ENCODE measurements around the gene TNFRSF4. TPM values are rescaled to one million over a fixed set of nuclear protein-coding genes. Genes with fewer than 3 reads are reported as not detected.

The TNFRSF4 gene
- polyA plus RNA-seq, 1 donor: 1.1 TPM

GRCh38 chr1:1239227-1239613 lies 25.3 kb upstream of the TNFRSF4 start:
- H3K27ac ChIP-seq (ENCODE audit: low read length): no peak overlapping the region
- H3K4me3 ChIP-seq (ENCODE audit: low read length): no peak overlapping the region
- no CpG with 5 or more reads among the region's 15 CpGs for WGBS (ENCODE audit: insufficient coverage, low lambda C conversion rate)
- H3K4me1 ChIP-seq (ENCODE audit: control insufficient read depth, insufficient read depth, low read length): peaks cover 36% of the 10 kb centered on the region
- H3K36me3 ChIP-seq (ENCODE audit: control insufficient read depth, insufficient read depth, low read length): peaks cover 3% of the 10 kb centered on the region
- no peak for DNase-seq
- H3K9me3 ChIP-seq (ENCODE audit: control insufficient read depth, low read depth, low read length): peaks cover 11% of the 10 kb centered on the region
- H3K27me3 ChIP-seq (ENCODE audit: control insufficient read depth, insufficient read depth, low read length): peaks cover 35% of the 10 kb centered on the region

DNA sequence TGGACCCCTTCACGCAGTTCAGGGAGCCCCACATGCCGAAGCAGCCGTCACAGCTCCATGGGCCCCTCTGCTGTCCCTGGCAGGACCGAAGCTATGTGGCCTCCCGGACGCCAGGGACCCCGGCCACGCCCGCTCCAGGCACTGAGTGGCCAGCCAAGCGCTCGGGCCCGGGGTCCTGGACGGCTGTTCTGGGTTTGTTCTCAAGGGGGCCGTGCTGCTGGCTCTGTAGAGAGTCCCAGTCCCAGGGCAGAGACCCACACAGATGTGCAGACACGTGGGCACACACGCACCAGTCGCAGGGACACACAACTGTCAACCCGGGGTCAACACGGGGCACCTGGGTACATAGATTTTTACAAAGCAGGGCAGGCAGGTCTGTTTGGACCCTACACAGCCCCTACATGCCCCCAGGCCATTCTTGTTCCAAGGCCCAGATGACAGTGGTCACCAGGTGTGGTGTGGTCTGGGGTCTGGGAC lies 24.8 kb upstream of the TNFRSF4 start:
- peaks cover 8% of the 10 kb centered on the region for H3K36me3 ChIP-seq (ENCODE audit: control insufficient read depth, insufficient read depth, low read length)
- WGBS (ENCODE audit: insufficient coverage, low lambda C conversion rate): no CpG with 5 or more reads among the region's 19 CpGs

GRCh38 chr1:1237874-1238701 lies 24.1 kb upstream of the TNFRSF4 start:
- Histone ChIP-seq H3K9me3 (ENCODE audit: control insufficient read depth, low read depth, low read length) (peaks cover 19% of the 10 kb centered on the region), H3K36me3 (ENCODE audit: control insufficient read depth, insufficient read depth, low read length) (peaks cover 10% of the 10 kb centered on the region), H3K27me3 (ENCODE audit: control insufficient read depth, insufficient read depth, low read length) (peaks cover 35% of the 10 kb centered on the region), H3K4me1 (ENCODE audit: control insufficient read depth, insufficient read depth, low read length) (peaks cover 41% of the 10 kb centered on the region), H3K27ac (ENCODE audit: low read length) (no peak overlapping the region), H3K4me3 (ENCODE audit: low read length) (peak overlapping the region; percentile 0)
- DNase-seq: peak; percentile 76 to 82
- WGBS (ENCODE audit: insufficient coverage, low lambda C conversion rate): no CpG with 5 or more reads among the region's 48 CpGs

More for the DNA sequence above, 24.8 kb upstream of the TNFRSF4 start:
- Histone ChIP-seq H3K27me3 (ENCODE audit: control insufficient read depth, insufficient read depth, low read length) (peaks cover 35% of the 10 kb centered on the region), H3K4me1 (ENCODE audit: control insufficient read depth, insufficient read depth, low read length) (peaks cover 39% of the 10 kb centered on the region), H3K4me3 (ENCODE audit: low read length) (no peak overlapping the region), H3K9me3 (ENCODE audit: control insufficient read depth, low read depth, low read length) (peaks cover 12% of the 10 kb centered on the region), H3K27ac (ENCODE audit: low read length) (no peak overlapping the region)
- DNase-seq: no peak

DNA sequence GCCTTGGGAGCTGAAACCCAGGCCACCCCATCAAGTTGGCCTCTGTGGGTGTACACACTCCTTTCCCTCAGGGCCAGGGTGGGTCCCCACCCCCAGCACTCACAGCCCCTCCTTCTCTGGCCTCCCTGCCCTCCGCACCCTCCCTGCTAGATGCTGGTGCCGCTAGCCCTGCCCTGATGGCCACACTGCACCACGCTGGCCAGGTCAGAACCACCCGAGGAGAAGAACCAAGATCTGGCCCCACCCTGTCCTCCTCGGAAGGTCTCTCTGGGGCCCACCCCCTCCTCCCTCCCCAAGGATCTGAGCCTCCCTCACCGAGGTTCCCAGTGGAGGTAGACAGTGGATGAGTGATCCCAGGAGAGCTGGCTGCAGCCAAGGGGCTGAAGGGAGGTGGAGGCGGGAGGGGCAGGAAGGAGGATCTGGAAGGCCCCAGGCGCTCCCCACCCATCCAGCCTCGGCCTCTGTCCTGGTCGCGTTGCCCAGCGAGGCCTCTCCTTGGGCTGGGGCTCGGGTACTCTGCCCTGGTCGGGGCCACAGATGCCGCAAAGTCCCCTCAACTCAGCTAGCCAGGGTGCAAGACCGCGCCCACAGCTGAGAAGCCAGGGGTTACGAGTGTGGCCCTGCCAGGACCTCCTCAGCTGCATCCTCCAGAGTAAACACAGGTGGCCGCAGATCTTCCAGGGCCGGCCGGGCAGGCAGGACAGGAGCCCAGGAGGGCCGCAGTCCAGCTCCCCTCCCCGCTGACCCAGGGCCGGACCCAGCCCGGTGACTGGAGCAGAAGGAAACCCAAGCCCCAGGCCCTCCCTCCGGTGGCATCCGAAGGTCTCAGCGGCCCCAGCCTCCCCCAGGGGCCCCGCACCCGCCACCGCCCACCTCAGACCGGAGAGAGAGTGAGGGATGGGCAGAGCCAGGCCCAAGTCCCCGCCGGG lies 23.3 kb upstream of the TNFRSF4 start:
- H3K9me3 ChIP-seq (ENCODE audit: control insufficient read depth, low read depth, low read length): peaks cover 26% of the 10 kb centered on the region
- WGBS (ENCODE audit: insufficient coverage, low lambda C conversion rate): no CpG with 5 or more reads among the region's 34 CpGs
- peaks cover 10% of the 10 kb centered on the region for H3K36me3 ChIP-seq (ENCODE audit: control insufficient read depth, insufficient read depth, low read length)
- H3K27me3 ChIP-seq (ENCODE audit: control insufficient read depth, insufficient read depth, low read length): peaks cover 35% of the 10 kb centered on the region
- DNase-seq: peak; percentile 20 to 51
- H3K4me3 ChIP-seq (ENCODE audit: low read length): peak overlapping the region; percentile 0
- H3K27ac ChIP-seq (ENCODE audit: low read length): peak overlapping the region; percentile 12
- H3K4me1 ChIP-seq (ENCODE audit: control insufficient read depth, insufficient read depth, low read length): peaks cover 44% of the 10 kb centered on the region

GRCh38 chr1:1236176-1236763 lies 22.3 kb upstream of the TNFRSF4 start:
- H3K4me3 ChIP-seq (ENCODE audit: low read length): no peak overlapping the region

GRCh38 chr1:1235016-1235744 lies 21.2 kb upstream of the TNFRSF4 start:
- H3K4me1 ChIP-seq (ENCODE audit: control insufficient read depth, insufficient read depth, low read length): peaks cover 49% of the 10 kb centered on the region
- WGBS (ENCODE audit: insufficient coverage, low lambda C conversion rate): no CpG with 5 or more reads among the region's 27 CpGs

More at GRCh38 chr1:1236176-1236763, 22.3 kb upstream of the TNFRSF4 start:
- DNase-seq: peak; percentile 18 to 54
- H3K27me3 ChIP-seq (ENCODE audit: control insufficient read depth, insufficient read depth, low read length): peaks cover 35% of the 10 kb centered on the region
- peaks cover 44% of the 10 kb centered on the region for H3K4me1 ChIP-seq (ENCODE audit: control insufficient read depth, insufficient read depth, low read length)
- peaks cover 26% of the 10 kb centered on the region for H3K9me3 ChIP-seq (ENCODE audit: control insufficient read depth, low read depth, low read length)
- no CpG with 5 or more reads among the region's 22 CpGs for WGBS (ENCODE audit: insufficient coverage, low lambda C conversion rate)
- peak overlapping the region; percentile 8 for H3K27ac ChIP-seq (ENCODE audit: low read length)
- peaks cover 10% of the 10 kb centered on the region for H3K36me3 ChIP-seq (ENCODE audit: control insufficient read depth, insufficient read depth, low read length)

GRCh38 chr1:1234180-1234808 lies 20.3 kb upstream of the TNFRSF4 start:
- DNase-seq: no peak
- Histone ChIP-seq H3K27ac (ENCODE audit: low read length) (no peak overlapping the region), H3K4me1 (ENCODE audit: control insufficient read depth, insufficient read depth, low read length) (peaks cover 45% of the 10 kb centered on the region), H3K36me3 (ENCODE audit: control insufficient read depth, insufficient read depth, low read length) (peaks cover 18% of the 10 kb centered on the region), H3K4me3 (ENCODE audit: low read length) (no peak overlapping the region), H3K9me3 (ENCODE audit: control insufficient read depth, low read depth, low read length) (peaks cover 19% of the 10 kb centered on the region), H3K27me3 (ENCODE audit: control insufficient read depth, insufficient read depth, low read length) (peaks cover 21% of the 10 kb centered on the region)
- WGBS (ENCODE audit: insufficient coverage, low lambda C conversion rate): no CpG with 5 or more reads among the region's 28 CpGs

More at GRCh38 chr1:1235016-1235744, 21.2 kb upstream of the TNFRSF4 start:
- H3K4me3 ChIP-seq (ENCODE audit: low read length): no peak overlapping the region
- no peak overlapping the region for H3K27ac ChIP-seq (ENCODE audit: low read length)
- peaks cover 11% of the 10 kb centered on the region for H3K36me3 ChIP-seq (ENCODE audit: control insufficient read depth, insufficient read depth, low read length)
- DNase-seq: no peak
- H3K27me3 ChIP-seq (ENCODE audit: control insufficient read depth, insufficient read depth, low read length): peaks cover 30% of the 10 kb centered on the region
- peaks cover 26% of the 10 kb centered on the region for H3K9me3 ChIP-seq (ENCODE audit: control insufficient read depth, low read depth, low read length)

DNA sequence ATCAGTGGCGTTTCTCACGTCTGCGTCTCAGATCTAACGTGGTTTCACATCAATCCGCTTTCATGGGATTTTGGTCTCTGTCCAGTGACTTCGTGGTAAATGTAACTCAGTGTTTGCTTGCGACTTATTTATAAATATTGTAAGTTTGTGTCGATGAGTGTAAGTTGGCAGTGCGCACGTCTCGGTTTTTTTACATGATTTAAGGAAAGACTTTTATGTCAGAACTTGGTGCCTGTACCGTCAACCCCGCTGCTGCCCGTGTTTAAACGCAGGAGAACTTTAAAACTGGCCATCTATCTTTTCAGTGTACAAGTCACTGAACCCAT lies 19.6 kb upstream of the TNFRSF4 start:
- Histone ChIP-seq H3K9me3 (ENCODE audit: control insufficient read depth, low read depth, low read length) (peaks cover 21% of the 10 kb centered on the region), H3K27me3 (ENCODE audit: control insufficient read depth, insufficient read depth, low read length) (peaks cover 13% of the 10 kb centered on the region), H3K36me3 (ENCODE audit: control insufficient read depth, insufficient read depth, low read length) (peaks cover 22% of the 10 kb centered on the region), H3K4me3 (ENCODE audit: low read length) (no peak overlapping the region), H3K4me1 (ENCODE audit: control insufficient read depth, insufficient read depth, low read length) (peaks cover 43% of the 10 kb centered on the region), H3K27ac (ENCODE audit: low read length) (no peak overlapping the region)
- 100% methylated on average over 5 of the region's 15 CpGs for WGBS (ENCODE audit: insufficient coverage, low lambda C conversion rate)
- DNase-seq: no peak

GRCh38 chr1:1232796-1233566 lies 19.0 kb upstream of the TNFRSF4 start:
- peaks cover 8% of the 10 kb centered on the region for H3K27me3 ChIP-seq (ENCODE audit: control insufficient read depth, insufficient read depth, low read length)
- no peak overlapping the region for H3K4me3 ChIP-seq (ENCODE audit: low read length)
- H3K9me3 ChIP-seq (ENCODE audit: control insufficient read depth, low read depth, low read length): peaks cover 22% of the 10 kb centered on the region
- H3K27ac ChIP-seq (ENCODE audit: low read length): no peak overlapping the region
- peaks cover 28% of the 10 kb centered on the region for H3K36me3 ChIP-seq (ENCODE audit: control insufficient read depth, insufficient read depth, low read length)
- no peak for DNase-seq
- H3K4me1 ChIP-seq (ENCODE audit: control insufficient read depth, insufficient read depth, low read length): peaks cover 37% of the 10 kb centered on the region
- no CpG with 5 or more reads among the region's 98 CpGs for WGBS (ENCODE audit: insufficient coverage, low lambda C conversion rate)

Measured in large intestine (tissue), 3 donors.